Right atrium auricular region (tissue), 2 donors: ENCODE results near the gene PCBP2. TPM values are rescaled to one million over a fixed set of nuclear protein-coding genes. Genes with fewer than 3 reads are reported as not detected.

ENCODE experiments used
- DNase-seq: peaks from one replicate; pipeline ENCODE4 v3.0.0-alpha.2; 2019; ENCODE audit warnings: low spot score
- H3K27ac ChIP-seq, 2 donors: fragments of 200-600 bp; sonication (generic); 1 replicate in 1 of 2; 2 replicates in 1 of 2; pipeline ENCODE4 v1.5.1; 2016 to 2019
- H3K27me3 ChIP-seq, 2 donors: fragments of 200-600 bp; sonication (generic); one replicate each; pipeline versions ENCODE4 v1.5.1 to v1.6.0; 2017 to 2019
- H3K36me3 ChIP-seq: fragments of 200-600 bp; sonication (generic); one replicate; pipeline ENCODE4 v1.5.1; 2016
- H3K4me1 ChIP-seq, 2 donors: fragments of 200-600 bp; sonication (generic); one replicate each; pipeline versions ENCODE4 v1.5.1 to v1.6.0; 2017 to 2019
- H3K4me3 ChIP-seq, 2 donors: fragments of 200-600 bp; sonication (generic); 1 replicate in 1 of 2; 2 replicates in 1 of 2; pipeline ENCODE4 v1.5.1; 2017 to 2019; ENCODE audit warnings: mild to moderate bottlenecking in 1 of 2, moderate library complexity in 1 of 2
- H3K9me3 ChIP-seq, 2 donors: fragments of 200-600 bp; sonication (generic); one replicate each; pipeline ENCODE4 v1.5.1; 2019
- CTCF ChIP-seq, 2 donors: fragments of 200-600 bp; sonication (generic); IDR thresholded peaks; one replicate each; pipeline ENCODE4 v1.5.1; 2019; ENCODE audit warnings: antibody characterized with exemption in 2 of 2
- total RNA-seq, 2 donors: library from RNA; depleted of rRNA; stranded (reverse); fragments of >200 nt; gene quantifications; one replicate each; pipeline ENCODE4 v1.1.0, GENCODE V29; 2016

PCBP2 gene
- total RNA-seq, 2 donors from 2014 or later: 288 to 378 TPM

- peak overlapping the region; percentile 49 to 60 for H3K4me3 ChIP-seq
- peak overlapping the region; percentile 82 to 86 for H3K27ac ChIP-seq
- no peak for TF ChIP-seq CTCF (IDR thresholded peaks at IDR 0.05)
- DNase-seq: no peak
- peaks cover 0 to 32% of the 10 kb centered on the region in 2 donors for H3K4me1 ChIP-seq
- H3K27me3 ChIP-seq: no peaks in the 10 kb centered on the region
- H3K9me3 ChIP-seq: no peaks in the 10 kb centered on the region
- no peaks in the 10 kb centered on the region for H3K36me3 ChIP-seq
These were observed 41.9 kb downstream of the PCBP2 start for GRCh38 chr12:53493610-53494391.

- peak; percentile 83 for DNase-seq
- H3K27ac ChIP-seq: peak overlapping the region; percentile 19 to 22
- H3K9me3 ChIP-seq: no peaks in the 10 kb centered on the region
- no peak for TF ChIP-seq CTCF (IDR thresholded peaks at IDR 0.05)
- H3K4me1 ChIP-seq: peaks cover 0 to 36% of the 10 kb centered on the region in 2 donors
- H3K36me3 ChIP-seq: no peaks in the 10 kb centered on the region
- no peaks in the 10 kb centered on the region for H3K27me3 ChIP-seq
- H3K4me3 ChIP-seq: no peak overlapping the region
These were observed 44.2 kb downstream of the PCBP2 start for GRCh38 chr12:53495903-53496751.

GRCh38 chr12:53496752-53497032 is 44.8 kb downstream of the PCBP2 start:
- no peaks in the 10 kb centered on the region for H3K27me3 ChIP-seq
- H3K4me3 ChIP-seq: no peak overlapping the region
- peak overlapping the region; percentile 19 to 22 for H3K27ac ChIP-seq
- H3K4me1 ChIP-seq: peaks cover 0 to 40% of the 10 kb centered on the region in 2 donors
- no peaks in the 10 kb centered on the region for H3K36me3 ChIP-seq
- no peak for TF ChIP-seq CTCF (IDR thresholded peaks at IDR 0.05)
- no peaks in the 10 kb centered on the region for H3K9me3 ChIP-seq
- DNase-seq: no peak

- H3K27ac ChIP-seq: no peak overlapping the region
These were observed 45.6 kb downstream of the PCBP2 start for GRCh38 chr12:53497461-53497860.

GRCh38 chr12:53498235-53498630 is 46.3 kb downstream of the PCBP2 start:
- H3K27ac ChIP-seq: peak overlapping the region in 1 of 2 donors; percentile 15

More at GRCh38 chr12:53497461-53497860, 45.6 kb downstream of the PCBP2 start:
- no peak for TF ChIP-seq CTCF (IDR thresholded peaks at IDR 0.05)
- DNase-seq: no peak
- Histone ChIP-seq H3K9me3 (no peaks in the 10 kb centered on the region), H3K27me3 (no peaks in the 10 kb centered on the region), H3K36me3 (no peaks in the 10 kb centered on the region), H3K4me3 (no peak overlapping the region), H3K4me1 (peaks cover 0 to 42% of the 10 kb centered on the region in 2 donors)

More at GRCh38 chr12:53498235-53498630, 46.3 kb downstream of the PCBP2 start:
- no peak for DNase-seq
- Histone ChIP-seq H3K27me3 (no peaks in the 10 kb centered on the region), H3K9me3 (no peaks in the 10 kb centered on the region), H3K4me1 (peaks cover 0 to 45% of the 10 kb centered on the region in 2 donors), H3K4me3 (peak overlapping the region in 1 of 2 donors; percentile 71), H3K36me3 (no peaks in the 10 kb centered on the region)
- no peak for TF ChIP-seq CTCF (IDR thresholded peaks at IDR 0.05)
